Dedifferentiated amniotic fluid mesenchymal stem cell (primary cell): ENCODE data around the gene ZBP1.
A peak's percentile ranks its signal among the peaks of the same experiment; 100 is the strongest.

Experiments used
- DNase-seq: peaks from one replicate; pipeline ENCODE4 v3.0.0-alpha.2; 2016; ENCODE audit errors: extremely low spot score

Gene ZBP1

DNA sequence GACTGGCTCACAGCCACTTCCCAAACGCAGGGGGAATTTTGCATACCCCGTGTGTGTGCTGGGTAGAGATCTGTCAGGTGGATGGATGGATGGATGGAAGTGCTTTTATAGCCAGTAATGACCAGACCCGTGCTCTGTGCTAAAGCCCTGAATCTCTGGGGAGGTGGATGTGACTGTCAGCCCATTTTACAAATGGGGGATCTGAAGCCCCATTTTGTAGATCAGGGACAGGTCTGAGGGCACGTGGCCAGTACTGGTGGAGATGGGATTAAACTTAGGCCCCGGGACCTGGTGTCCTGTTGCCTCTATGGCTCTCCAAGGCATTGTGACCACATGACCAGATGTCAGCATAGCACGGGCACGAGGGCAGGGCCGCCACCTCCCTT lies 38.2 kb upstream of the ZBP1 start:
- no peak for DNase-seq

DNA sequence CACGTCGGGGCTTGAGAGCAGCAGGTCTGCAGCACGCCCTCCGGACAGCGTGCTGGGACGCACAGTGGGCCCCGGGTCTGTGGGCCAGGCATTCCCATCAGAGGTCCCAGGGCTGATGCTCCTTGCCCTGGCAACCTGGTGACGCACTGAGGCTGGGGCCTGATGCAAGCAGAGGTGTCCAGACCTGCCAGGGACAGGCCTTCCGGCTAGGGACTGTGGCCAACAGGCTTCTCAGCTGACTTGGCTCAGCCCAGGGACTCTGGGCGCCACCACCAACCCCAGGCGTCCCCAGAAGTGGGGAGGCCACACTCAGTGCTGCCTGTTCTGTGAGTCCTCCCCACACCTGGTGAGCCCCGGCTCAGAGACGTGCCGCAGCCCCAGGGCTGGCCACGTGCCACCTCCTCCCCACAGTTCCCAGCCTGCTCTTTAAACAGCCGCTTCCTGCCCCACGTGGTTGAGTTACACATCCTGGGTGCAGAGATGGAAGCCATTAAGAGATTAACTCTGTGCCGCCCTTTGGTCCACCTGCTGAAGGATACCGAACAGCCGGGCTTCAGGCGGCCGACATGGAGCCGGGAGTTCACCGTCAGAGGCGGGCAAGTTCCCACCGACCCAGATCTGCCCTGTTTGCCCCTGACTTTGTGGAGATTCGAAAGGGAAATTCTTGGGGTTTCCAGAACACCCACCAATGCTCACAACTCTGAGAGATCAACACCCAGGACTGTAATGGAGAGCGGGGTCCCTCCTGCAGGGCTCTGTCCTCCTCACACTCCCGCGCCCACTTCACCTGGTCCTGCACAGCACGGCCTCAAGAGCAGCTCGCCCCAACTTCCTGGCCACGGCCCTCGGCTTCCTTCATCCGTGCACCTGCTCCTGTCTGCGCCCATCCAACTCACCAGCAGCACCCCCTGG lies 37.6 kb upstream of the ZBP1 start:
- DNase-seq: no peak

DNA sequence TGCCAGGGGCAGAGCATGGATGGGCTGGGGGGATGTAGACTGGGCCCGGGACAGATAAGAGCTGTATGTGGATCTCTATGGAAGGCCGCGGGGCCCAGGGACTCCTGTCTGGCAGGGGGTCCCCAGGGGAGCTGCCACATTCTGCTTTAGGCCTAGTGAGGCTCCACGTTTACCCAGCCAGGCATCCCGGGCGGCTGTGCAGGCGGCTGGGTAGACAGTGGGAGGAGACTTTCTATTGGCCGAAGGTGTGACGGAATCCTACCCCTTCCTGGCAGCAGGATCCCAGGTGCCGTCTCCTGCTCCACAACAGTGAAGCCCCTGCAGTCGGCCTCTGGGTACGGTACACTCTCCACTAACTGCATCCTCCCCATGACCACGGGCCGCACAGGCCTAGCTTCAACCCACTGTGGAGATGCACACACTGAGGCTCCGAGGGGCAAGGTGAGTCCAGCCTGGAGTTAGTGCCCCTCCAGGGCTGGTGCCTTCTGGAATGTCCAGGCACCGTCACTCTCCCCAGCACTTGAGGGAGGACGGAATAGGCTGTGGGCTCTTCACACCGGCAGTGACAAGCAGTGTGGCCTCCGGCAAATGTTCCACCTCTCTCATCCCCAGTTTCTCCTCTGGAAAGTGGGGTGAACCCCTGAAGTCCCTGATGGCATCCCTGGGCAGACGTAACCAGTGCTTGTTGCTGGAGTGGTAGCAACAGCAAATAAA lies 36.8 kb upstream of the ZBP1 start:
- DNase-seq: no peak

DNA sequence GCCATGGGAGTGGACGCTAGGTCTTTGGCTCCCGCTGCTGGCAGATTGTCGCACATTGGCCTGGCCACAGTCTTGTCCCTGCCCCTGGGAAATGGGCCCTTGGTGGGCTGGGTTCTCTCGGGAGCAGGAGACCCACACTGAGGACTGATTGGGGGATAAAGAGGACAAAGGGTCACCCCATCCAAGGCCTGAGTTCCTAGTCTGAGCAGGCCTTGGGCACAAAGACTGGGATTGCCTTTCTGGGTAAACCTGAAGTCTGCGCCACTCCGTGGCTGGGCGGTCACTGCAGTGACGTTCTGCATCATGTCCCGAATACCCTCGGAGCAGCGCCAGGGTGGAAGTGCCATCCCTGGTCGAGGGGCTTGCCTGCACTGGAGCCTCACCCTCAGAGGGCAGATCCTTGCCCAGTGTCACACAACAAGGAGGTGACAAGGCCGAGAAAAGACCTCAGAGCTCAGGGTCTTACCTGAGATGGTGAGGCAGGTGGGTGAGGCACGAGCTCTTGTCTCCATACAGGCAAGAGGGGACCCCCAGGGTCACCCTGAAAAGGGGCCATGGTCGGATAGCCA lies 36.1 kb upstream of the ZBP1 start:
- no peak for DNase-seq

DNA sequence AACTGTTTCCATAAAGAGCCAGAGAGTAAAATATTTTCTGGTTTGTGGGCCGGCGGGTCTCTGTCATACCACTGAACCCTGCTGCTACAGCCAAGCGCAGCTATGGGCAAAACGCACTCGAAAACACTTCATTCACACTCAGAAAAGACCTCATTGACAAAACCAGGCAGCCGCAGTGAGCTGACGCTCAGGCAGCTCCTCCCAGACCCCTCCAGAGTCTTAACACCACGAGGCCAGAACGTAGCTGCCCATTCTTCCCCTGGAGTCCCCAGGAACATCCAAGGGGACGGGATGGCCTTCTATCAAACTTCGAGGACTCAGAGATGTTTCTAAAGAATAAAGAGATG lies 35.6 kb upstream of the ZBP1 start:
- no peak for DNase-seq

DNA sequence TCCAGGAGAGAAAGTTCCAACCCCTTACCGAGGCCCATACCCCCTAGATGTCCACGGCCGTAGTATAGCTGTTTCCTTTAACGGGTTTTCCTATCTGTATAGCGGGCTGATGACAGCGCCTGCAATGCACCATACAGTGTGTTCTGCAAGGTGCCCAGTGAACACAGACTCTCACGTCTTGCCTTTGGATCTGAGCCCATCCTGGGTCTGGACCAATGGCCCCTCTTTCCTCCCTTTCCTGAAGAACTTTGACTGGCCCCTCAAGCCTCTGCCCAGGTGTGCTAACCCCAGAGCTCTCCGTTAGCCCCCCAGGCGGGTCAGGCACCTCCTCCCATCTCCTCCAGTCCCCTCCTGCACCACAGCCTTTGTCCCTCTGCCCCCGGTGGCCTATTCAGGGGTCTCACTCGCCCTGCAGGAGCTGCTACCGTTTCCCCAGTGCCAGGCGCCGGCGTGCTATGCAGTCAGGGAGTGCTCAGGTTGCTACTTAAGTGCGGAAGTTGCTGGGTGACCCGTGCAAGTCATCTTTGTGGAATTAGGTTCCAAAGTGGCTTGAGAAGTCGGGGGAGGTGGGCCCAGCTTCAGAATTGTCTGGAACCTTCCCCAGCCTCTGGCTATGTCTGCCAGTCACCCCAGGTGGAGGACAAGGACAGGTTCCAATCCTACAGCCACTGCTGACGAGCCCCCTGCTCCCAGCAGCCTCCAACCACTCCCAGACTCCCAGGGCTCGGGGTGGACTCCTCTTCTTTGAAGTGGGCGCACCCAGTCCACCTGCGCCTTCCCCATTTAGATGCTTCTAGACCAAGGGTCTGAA lies 35.0 kb upstream of the ZBP1 start:
- DNase-seq: no peak

DNA sequence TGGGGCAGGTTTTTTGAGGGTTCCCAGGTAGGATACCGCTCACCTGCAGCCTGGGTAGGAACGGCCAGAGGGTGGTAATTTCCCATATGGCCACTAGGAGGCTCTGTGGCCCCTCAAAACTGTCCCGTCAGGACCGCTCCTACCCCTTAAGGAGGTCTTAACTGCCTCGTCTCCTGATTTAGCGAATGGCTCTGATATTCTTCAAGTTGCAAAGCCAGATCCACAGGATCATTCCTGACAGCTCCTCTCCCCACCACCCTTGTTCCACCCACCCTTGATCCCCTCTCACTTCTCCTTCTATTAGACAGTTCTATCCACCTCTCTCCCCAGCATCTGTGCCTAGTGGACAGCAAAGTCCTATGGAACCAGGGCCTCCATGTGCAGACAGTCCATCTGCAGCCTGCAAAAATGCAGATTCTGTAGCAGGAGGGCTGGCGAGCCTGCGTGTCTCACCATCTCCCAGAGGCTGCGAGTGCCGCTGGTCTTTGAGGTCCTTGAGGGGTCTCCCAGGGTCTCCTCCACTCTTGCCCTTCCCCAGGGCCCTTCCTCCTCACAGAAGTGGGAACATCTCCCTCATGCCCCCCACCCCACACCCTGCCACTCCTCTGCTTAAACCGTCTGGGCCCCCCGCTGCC lies 34.3 kb upstream of the ZBP1 start:
- peak; percentile 15 for DNase-seq

DNA sequence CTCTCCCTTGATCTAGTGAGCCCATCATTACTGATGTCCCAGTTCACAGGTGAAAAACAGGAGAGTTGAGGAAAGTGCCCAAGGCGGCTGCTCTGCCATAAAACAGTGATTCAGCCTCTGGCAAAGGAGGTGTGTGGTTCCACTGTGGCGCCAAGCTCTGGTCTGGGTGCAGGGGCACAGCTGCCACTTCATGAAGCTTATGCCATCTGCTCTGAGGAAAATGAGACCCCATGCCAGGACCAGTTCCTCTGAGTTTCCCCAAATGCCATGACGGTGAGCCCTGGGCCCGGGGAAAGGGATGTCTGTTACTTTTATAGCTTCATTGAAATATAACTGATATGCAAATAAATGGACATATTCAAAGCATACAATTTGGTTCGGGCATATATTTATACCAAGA lies 33.7 kb upstream of the ZBP1 start:
- DNase-seq: no peak

DNA sequence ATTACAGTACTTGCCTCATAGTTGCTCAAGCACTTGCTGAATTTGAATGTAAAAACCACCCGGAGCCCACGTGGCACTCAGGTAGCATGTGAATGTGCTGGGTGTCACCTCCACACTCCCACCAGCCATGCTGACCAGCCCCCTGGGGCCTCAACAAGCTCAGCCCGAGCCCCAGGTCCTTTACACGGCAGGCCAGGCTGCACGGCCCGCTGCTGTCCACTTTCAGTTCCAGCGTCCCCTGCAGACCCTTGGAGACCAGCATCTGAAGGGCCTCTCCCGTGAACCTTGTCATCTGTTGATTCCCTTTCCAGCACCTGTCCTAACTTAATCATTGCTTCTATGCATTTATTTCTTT lies 33.3 kb upstream of the ZBP1 start:
- no peak for DNase-seq

DNA sequence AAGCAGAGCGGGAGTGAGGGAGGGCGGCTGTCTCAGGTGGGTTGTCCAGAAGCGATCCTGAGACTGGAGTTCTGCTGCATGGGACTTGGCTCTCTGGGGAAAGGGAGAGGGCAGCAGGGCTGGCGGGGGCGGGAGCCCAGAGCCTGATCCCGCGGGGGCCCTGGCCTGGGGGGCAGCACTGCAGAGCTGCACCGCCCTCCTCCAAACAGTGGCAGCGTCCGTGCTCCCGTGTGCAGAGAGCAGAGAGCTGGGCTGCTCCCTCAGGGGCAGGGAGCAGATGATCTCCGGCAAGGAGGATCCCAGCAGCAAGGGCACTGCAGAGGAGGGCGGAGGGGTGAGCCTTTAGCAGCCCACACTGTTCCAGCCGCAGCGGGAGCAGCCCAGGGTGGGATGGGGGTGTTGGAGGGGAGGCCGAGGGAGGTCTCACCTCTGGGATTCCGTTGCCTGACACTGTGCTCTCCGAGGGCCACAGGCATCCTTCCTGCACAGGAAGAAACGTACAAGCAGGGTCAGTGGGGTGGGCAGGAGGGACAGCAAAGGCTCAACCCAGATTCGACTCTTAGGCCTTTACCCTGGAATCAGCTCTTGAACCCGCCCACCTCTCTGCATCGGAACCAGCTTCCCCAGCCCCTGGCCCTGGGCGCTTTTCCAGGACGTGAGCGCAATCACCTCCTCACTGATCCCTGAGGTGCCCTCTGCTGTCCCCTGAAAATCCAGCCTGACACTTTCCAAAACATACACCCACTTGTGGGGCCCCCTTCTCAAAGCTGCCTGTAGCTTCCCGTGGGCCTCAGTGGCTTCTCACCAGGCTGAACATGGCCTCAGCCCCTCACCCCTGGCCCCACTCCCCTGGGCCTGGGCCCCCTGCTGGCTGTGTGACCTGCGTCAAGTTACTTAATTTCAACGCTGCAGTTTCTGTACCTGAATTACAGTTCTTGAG lies 32.6 kb upstream of the ZBP1 start:
- no peak for DNase-seq

DNA sequence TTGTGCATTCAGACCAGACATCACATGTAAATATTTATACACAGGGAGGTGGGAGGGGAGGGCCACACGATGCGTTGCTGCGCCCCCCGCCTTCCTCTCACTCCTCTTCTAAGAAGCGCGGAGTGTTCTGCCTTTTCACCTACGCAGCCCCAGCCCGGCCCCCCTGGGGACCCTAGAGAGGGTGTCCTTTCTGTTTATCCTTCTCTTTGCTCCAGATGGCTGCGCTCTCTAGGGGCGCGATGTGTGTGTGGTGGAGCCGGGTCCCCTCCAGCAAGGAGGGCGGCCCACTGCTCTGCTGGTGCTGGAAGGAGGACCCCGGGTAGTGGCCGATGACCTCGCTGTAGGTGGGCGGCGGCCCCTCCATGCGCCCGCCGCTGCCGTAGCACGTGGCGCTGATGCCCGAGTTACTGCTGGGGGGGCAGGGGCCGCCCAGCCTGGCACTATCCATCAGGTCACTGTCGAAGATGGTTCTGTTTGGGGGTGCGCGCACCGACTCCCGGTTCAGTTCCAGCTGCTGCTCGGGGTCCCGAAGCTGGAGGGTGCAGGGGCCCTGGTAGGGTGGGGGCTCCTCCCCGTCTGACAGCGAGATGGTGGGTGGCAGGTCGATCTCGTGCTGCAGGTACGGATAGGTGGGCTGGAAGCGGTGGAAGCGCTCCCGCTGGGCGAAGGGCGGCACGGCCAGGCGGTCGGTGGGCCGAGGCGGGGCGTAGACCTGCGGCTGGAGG lies 31.8 kb upstream of the ZBP1 start:
- DNase-seq: no peak

DNA sequence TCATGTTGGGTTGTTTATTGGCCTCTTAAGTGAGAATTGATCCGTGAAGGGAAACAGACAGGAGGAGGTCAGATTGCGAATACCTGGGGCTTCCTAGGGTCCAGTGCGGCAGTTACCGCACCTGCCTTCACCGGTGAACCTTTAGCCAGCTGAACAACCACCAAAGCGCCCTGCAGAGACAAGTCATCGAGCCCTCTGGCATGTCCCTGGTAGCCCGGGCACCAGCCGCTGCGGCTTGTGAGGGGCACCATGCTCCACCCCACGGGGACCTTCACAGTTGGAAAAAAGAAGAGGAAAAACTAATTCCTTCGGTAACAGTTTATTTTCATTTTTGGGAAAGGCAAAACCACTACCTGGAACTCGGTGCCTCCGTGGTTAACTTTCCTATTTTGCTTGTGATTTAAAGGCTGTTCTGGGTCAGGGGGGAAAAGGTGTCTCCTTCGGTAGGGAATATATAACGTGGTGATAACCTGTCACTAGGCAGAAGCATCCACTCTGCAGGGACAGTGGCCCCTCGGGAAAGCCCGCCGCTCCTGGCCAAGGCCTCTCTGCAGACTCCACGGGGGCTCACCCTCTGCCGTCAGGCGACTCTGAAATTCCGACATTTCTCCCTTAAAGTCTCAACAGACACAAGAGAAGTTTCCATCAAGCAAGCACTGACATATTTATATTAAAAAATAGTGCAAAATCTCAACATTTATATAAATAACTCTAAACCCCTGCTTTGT lies 30.7 kb upstream of the ZBP1 start:
- DNase-seq: no peak

DNA sequence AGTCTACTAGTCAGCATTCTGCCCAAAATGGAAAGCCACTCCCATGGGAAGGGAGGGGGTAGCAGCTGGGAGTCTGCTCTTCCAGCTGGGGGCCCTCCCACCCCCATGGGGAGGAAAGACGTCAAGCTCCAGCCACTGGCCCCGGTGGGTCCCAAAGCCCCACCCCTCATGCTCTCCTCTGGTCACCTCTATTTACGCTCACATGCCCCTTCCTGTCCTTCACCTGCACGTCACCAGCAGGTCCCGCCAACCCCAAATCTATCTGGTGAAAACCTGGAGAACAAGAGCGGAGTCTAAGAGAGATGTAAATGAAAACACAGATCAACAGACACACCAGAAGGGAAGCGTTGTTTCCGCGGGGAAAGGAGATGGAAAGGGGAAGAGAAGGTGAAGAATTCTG lies 30.0 kb upstream of the ZBP1 start:
- DNase-seq: no peak

DNA sequence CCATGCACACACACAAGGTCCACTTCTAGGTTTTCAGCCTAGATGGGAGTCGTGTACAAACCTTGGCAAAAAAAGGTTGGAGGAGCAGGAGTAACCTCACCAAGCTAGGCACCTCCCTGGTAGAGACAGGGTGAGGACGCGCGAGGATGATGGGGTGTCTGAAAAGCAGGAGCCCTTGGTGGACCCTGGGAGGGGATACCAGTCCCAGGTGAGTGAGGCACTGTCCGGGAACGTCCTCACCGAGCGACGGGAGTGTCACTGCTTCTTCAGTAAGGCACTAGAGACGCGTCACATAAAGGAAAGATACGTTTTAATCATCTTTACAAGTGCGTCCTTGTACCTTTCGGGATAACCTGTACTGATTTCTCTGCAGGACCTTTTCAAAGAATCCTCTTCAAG lies 29.4 kb upstream of the ZBP1 start:
- DNase-seq: no peak

DNA sequence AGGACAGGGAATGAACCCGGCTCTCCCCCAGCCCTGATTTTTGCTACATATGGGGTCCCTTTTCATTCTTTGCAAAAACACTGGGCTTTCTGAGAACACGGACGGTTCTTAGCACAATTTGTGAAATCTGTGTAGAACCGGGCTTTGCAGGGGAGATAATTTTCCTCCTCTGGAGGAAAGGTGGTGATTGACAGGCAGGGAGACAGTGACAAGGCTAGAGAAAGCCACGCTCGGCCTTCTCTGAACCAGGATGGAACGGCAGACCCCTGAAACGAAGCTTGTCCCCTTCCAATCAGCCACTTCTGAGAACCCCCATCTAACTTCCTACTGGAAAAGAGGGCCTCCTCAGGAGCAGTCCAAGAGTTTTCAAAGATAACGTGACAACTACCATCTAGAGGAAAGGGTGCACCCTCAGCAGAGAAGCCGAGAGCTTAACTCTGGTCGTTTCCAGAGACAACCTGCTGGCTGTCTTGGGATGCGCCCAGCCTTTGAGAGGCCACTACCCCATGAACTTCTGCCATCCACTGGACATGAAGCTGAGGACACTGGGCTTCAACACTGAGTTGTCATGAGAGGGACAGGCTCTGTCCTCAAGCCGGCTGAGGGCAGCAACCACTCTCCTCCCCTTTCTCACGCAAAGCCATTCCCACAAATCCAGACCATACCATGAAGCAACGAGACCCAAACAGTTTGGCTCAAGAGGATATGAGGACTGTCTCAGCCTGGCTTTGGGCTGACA lies 28.8 kb upstream of the ZBP1 start:
- DNase-seq: no peak

DNA sequence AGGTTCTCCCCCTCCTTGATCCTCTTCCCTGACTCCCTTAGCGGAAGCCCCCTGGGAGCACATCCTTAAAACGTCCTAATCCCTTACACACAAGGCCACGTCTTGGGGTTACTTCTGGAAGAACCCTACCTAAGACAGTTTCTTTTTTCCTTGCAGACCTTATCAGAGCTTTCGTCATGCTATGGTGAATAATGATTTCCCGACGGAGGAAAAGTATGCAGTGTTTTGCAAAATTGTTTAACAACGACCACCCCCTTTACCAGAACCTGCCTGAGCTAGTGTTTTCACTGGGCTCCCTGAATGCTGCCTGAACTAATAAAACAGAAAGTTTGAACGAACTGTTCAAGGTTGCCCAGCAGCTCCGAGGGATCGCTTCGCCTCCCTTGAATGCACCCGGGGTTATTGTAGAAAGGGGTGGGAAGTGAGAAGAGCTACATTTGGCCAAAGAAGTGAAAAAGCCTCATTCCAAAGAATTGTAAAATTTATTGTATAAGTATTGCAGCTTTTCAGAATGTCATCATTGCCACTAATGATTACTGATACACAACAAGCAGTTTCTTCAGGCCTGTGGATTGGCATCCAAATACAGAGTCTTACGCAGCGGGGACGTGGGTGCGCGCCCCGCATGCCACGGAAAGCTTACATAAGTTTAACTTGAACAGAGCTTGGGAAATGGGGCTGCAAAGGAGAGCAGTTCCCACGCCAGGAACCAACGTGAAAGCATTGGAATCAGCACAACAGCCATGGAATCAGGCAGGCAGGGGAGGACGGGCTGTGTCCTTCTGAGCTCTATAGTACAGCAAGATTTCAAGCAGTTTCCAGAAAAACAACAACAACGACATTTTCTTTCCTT lies 27.9 kb upstream of the ZBP1 start:
- DNase-seq: no peak

DNA sequence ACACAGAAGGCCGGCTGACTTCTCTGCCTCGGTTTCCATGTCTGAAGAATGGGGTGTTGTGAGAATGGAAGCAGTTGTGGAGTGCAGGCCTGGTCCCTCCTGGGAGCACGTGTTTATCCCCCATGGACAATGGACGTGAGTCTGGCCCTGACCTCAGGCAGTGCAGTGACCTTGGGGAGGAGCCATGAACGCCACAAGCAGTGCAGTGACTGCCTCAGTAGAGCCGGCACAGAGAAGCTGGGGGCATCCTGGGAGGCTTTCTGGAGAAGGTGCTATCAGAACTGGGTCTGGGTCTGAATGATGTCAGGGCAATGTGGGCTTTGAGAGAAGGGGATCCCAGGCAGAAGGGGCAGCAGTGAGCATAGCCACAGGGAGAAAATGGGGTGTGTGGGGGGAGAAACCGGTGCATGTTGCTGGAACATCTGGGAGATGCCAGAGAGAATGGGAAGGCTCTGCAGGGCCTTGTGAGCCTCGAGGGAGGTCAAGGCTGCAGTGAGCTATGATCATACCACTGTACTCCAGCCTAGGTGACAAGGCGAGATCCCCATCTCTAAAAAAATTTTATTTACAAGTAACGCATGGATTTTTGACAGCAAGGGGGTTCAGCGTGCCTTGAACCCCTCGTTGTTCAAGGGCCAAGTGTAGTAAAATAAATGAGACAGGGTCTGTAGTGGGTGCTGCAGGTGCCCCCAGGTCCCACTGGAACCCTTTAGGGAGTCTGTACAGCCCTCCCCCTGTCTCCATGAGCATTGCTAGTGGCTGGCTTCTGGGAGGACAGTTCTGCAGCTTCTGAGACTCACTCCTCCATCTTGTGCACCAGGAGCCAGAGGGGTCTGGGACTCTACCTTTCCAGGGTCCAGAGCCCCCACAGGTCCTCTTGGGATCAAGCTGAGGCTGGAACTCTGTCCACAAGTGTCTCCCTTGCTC lies 27.0 kb upstream of the ZBP1 start:
- no peak for DNase-seq
